ENCODE results near the gene MED13L.

DNA sequence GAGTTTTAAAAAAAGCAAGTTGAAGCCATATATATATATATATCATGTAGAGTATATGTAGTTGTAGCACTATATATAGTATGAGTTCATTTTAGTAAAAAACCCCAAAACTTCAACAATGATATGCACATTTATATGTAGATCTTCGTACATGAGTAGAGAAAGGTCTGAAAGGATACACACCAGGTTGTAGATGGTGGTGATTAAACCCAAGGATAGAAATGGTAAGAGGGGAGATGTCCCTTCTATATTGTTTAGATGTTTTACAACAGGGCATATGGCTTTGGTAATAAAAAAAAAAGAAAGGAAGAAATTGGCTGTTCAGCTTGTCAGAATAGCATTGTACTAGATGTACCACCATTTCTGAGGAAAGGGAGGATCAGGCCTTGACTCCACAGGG, 31.9 kb upstream of the MED13L start:
- TF ChIP-seq, protein P1, sequence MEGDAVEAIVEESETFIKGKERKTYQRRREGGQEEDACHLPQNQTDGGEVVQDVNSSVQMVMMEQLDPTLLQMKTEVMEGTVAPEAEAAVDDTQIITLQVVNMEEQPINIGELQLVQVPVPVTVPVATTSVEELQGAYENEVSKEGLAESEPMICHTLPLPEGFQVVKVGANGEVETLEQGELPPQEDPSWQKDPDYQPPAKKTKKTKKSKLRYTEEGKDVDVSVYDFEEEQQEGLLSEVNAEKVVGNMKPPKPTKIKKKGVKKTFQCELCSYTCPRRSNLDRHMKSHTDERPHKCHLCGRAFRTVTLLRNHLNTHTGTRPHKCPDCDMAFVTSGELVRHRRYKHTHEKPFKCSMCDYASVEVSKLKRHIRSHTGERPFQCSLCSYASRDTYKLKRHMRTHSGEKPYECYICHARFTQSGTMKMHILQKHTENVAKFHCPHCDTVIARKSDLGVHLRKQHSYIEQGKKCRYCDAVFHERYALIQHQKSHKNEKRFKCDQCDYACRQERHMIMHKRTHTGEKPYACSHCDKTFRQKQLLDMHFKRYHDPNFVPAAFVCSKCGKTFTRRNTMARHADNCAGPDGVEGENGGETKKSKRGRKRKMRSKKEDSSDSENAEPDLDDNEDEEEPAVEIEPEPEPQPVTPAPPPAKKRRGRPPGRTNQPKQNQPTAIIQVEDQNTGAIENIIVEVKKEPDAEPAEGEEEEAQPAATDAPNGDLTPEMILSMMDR (IDR thresholded peaks at IDR 0.05) = no peak
- TF ChIP-seq POLR2A (IDR thresholded peaks at IDR 0.05) (no peak), EP300 (IDR thresholded peaks at IDR 0.05) (no peak)
